IPS-15b (cell line): Measurements from ENCODE around the gene ARHGAP28.

Source experiments
- H3K27me3 ChIP-seq: one replicate; pipeline ENCODE4 v1.6.1; 2013; ENCODE audit warnings: low read length; ENCODE audit not compliant: control insufficient read depth, insufficient read depth
- H3K36me3 ChIP-seq: one replicate; pipeline ENCODE4 v1.6.1; 2013; ENCODE audit warnings: low read length; ENCODE audit not compliant: control insufficient read depth, insufficient read depth
- H3K4me1 ChIP-seq: one replicate; pipeline ENCODE4 v1.6.1; 2013; ENCODE audit warnings: mild to moderate bottlenecking, low read length; ENCODE audit not compliant: control insufficient read depth, insufficient read depth
- H3K4me3 ChIP-seq: one replicate; pipeline ENCODE4 v1.5.1; 2013; ENCODE audit warnings: low read depth, low read length
- H3K9ac ChIP-seq: one replicate; pipeline ENCODE4 v1.6.1; 2013; ENCODE audit warnings: low read depth, mild to moderate bottlenecking, low read length
- H3K9me3 ChIP-seq: one replicate; pipeline ENCODE4 v1.6.1; 2013; ENCODE audit warnings: mild to moderate bottlenecking, low read length; ENCODE audit not compliant: control insufficient read depth, insufficient read depth

Gene ARHGAP28

GRCh38 chr18:6729247-6730091 is at the start of gene ARHGAP28:
ARHGAP28 (plus strand) TSS chr18:6729716; CDS start chr18:6729822, 106 bp downstream.
- peak within 1 kb of the TSS; percentile 61 for H3K9ac ChIP-seq

GRCh38 chr18:6681331-6681875 is 48.1 kb upstream of the ARHGAP28 start:
- Histone ChIP-seq H3K9me3 (no peaks in the 10 kb centered on the region), H3K36me3 (no peaks in the 10 kb centered on the region), H3K4me3 (no peak overlapping the region), H3K27me3 (no peaks in the 10 kb centered on the region), H3K4me1 (peaks cover 7% of the 10 kb centered on the region), H3K9ac (no peak overlapping the region)

More at GRCh38 chr18:6729247-6730091, at the start of gene ARHGAP28:
- Histone ChIP-seq H3K9me3 (no peaks in the 10 kb centered on the region), H3K4me3 (peak within 1 kb of the TSS; percentile 88), H3K27me3 (no peaks in the 10 kb centered on the region), H3K4me1 (peaks cover 16% of the 10 kb centered on the region), H3K36me3 (no peaks in the 10 kb centered on the region)

GRCh38 chr18:6682437-6683111 is 46.9 kb upstream of the ARHGAP28 start:
- Histone ChIP-seq H3K9me3 (no peaks in the 10 kb centered on the region), H3K4me1 (peaks cover 7% of the 10 kb centered on the region), H3K9ac (no peak overlapping the region), H3K36me3 (no peaks in the 10 kb centered on the region), H3K4me3 (no peak overlapping the region), H3K27me3 (no peaks in the 10 kb centered on the region)

GRCh38 chr18:6683112-6683876 is 46.2 kb upstream of the ARHGAP28 start:
- H3K4me1 ChIP-seq = peaks cover 7% of the 10 kb centered on the region
- H3K27me3 ChIP-seq = no peaks in the 10 kb centered on the region
- H3K9me3 ChIP-seq = no peaks in the 10 kb centered on the region
- no peak overlapping the region for H3K9ac ChIP-seq
- no peak overlapping the region for H3K4me3 ChIP-seq
- H3K36me3 ChIP-seq = no peaks in the 10 kb centered on the region

GRCh38 chr18:6687676-6688075 is 41.8 kb upstream of the ARHGAP28 start:
- Histone ChIP-seq H3K9ac (no peak overlapping the region), H3K4me3 (no peak overlapping the region)

GRCh38 chr18:6708890-6709289 is 20.6 kb upstream of the ARHGAP28 start:
- Histone ChIP-seq H3K9me3 (no peaks in the 10 kb centered on the region), H3K4me1 (no peaks in the 10 kb centered on the region), H3K4me3 (no peak overlapping the region)

More at GRCh38 chr18:6687676-6688075, 41.8 kb upstream of the ARHGAP28 start:
- no peaks in the 10 kb centered on the region for H3K36me3 ChIP-seq
- H3K4me1 ChIP-seq = peaks cover 4% of the 10 kb centered on the region
- no peaks in the 10 kb centered on the region for H3K9me3 ChIP-seq
- no peaks in the 10 kb centered on the region for H3K27me3 ChIP-seq

GRCh38 chr18:6711467-6711866 is 18.0 kb upstream of the ARHGAP28 start:
- H3K4me1 ChIP-seq = no peaks in the 10 kb centered on the region
- H3K27me3 ChIP-seq = no peaks in the 10 kb centered on the region
- H3K9me3 ChIP-seq = no peaks in the 10 kb centered on the region
- H3K4me3 ChIP-seq = no peak overlapping the region
- H3K36me3 ChIP-seq = no peaks in the 10 kb centered on the region
- no peak overlapping the region for H3K9ac ChIP-seq

More at GRCh38 chr18:6708890-6709289, 20.6 kb upstream of the ARHGAP28 start:
- H3K36me3 ChIP-seq = no peaks in the 10 kb centered on the region
- no peaks in the 10 kb centered on the region for H3K27me3 ChIP-seq
- no peak overlapping the region for H3K9ac ChIP-seq

GRCh38 chr18:6712401-6712800 is 17.1 kb upstream of the ARHGAP28 start:
- Histone ChIP-seq H3K9me3 (no peaks in the 10 kb centered on the region), H3K9ac (no peak overlapping the region), H3K4me1 (no peaks in the 10 kb centered on the region), H3K4me3 (no peak overlapping the region), H3K27me3 (no peaks in the 10 kb centered on the region), H3K36me3 (no peaks in the 10 kb centered on the region)

- H3K4me3 ChIP-seq = no peak overlapping the region
- no peaks in the 10 kb centered on the region for H3K27me3 ChIP-seq
- H3K9ac ChIP-seq = no peak overlapping the region
- no peaks in the 10 kb centered on the region for H3K4me1 ChIP-seq
- no peaks in the 10 kb centered on the region for H3K36me3 ChIP-seq
- no peaks in the 10 kb centered on the region for H3K9me3 ChIP-seq
Observed at GRCh38 chr18:6714010-6714409, 15.5 kb upstream of the ARHGAP28 start.

GRCh38 chr18:6718267-6718666 is 11.2 kb upstream of the ARHGAP28 start:
- no peaks in the 10 kb centered on the region for H3K9me3 ChIP-seq
- peaks cover 2% of the 10 kb centered on the region for H3K4me1 ChIP-seq
- H3K4me3 ChIP-seq = no peak overlapping the region
- H3K36me3 ChIP-seq = no peaks in the 10 kb centered on the region
- no peak overlapping the region for H3K9ac ChIP-seq
- no peaks in the 10 kb centered on the region for H3K27me3 ChIP-seq

- no peak overlapping the region for H3K9ac ChIP-seq
- H3K4me1 ChIP-seq = peaks cover 2% of the 10 kb centered on the region
- H3K36me3 ChIP-seq = no peaks in the 10 kb centered on the region
- no peaks in the 10 kb centered on the region for H3K27me3 ChIP-seq
- no peak overlapping the region for H3K4me3 ChIP-seq
- no peaks in the 10 kb centered on the region for H3K9me3 ChIP-seq
Observed at GRCh38 chr18:6719098-6719846, 10.2 kb upstream of the ARHGAP28 start.
